RWPE2 (cell line): ENCODE results near the gene HEMK1.

Experiments used
- ATAC-seq: fragments of 200-7000 bp; cut with Tn5 transposase; 3 replicates; pipeline ENCODE4 v1.9.1; 2021; ENCODE audit warnings: low read depth
- DNase-seq: peaks from one replicate; pipeline ENCODE4 v3.0.0-alpha.2; 2020; ENCODE audit warnings: low spot score
- H3K27ac ChIP-seq: fragments of 450-650 bp; 2 replicates; pipeline ENCODE4 v1.5.1; 2017; ENCODE audit warnings: mild to moderate bottlenecking; ENCODE audit not compliant: poor library complexity, severe bottlenecking
- H3K27me3 ChIP-seq: fragments of 250-450 bp; sonication (Bioruptor Pico); 2 replicates; pipeline ENCODE4 v1.5.1; 2021; ENCODE audit warnings: mild to moderate bottlenecking, moderate library complexity; ENCODE audit not compliant: insufficient read depth, poor library complexity, severe bottlenecking
- H3K36me3 ChIP-seq: fragments of 250-450 bp; sonication (Bioruptor Pico); 2 replicates; pipeline ENCODE4 v1.5.1; 2020; ENCODE audit warnings: low read depth, mild to moderate bottlenecking, moderate library complexity
- H3K4me1 ChIP-seq: fragments of 250-450 bp; sonication (Bioruptor Pico); 2 replicates; pipeline ENCODE4 v1.5.1; 2021; ENCODE audit warnings: mild to moderate bottlenecking, moderate library complexity; ENCODE audit not compliant: insufficient read depth, poor library complexity, severe bottlenecking
- H3K4me3 ChIP-seq: fragments of 250-450 bp; sonication (Bioruptor Pico); 2 replicates; pipeline ENCODE4 v1.5.1; 2021; ENCODE audit warnings: mild to moderate bottlenecking, moderate library complexity; ENCODE audit not compliant: severe bottlenecking
- H3K9me3 ChIP-seq: fragments of 250-450 bp; sonication (Bioruptor Pico); 2 replicates; pipeline ENCODE4 v1.5.1; 2021; ENCODE audit warnings: mild to moderate bottlenecking, moderate library complexity; ENCODE audit not compliant: severe bottlenecking
- CTCF ChIP-seq: fragments of 450-650 bp; IDR thresholded peaks from one replicate; pipeline ENCODE4 v1.5.1; 2017; ENCODE audit warnings: mild to moderate bottlenecking, moderate library complexity; ENCODE audit not compliant: poor library complexity, severe bottlenecking

The HEMK1 gene

GRCh38 chr3:50624634-50625033 is 55.3 kb downstream of the HEMK1 start:
- no peak overlapping the region for H3K4me3 ChIP-seq
- H3K4me1 ChIP-seq = peaks cover 36% of the 10 kb centered on the region
- DNase-seq = no peak
- no peaks in the 10 kb centered on the region for H3K27me3 ChIP-seq
- H3K27ac ChIP-seq = peak overlapping the region; percentile 70
- H3K9me3 ChIP-seq = no peaks in the 10 kb centered on the region
- peak; percentile 89 for ATAC-seq
- TF ChIP-seq CTCF = no peak
- peaks cover 25% of the 10 kb centered on the region for H3K36me3 ChIP-seq

GRCh38 chr3:50625231-50626182 is 56.2 kb downstream of the HEMK1 start:
- H3K4me1 ChIP-seq = peaks cover 45% of the 10 kb centered on the region
- peaks cover 22% of the 10 kb centered on the region; the same call in 1 of the 2 replicates for H3K36me3 ChIP-seq
- H3K27ac ChIP-seq = peak overlapping the region; percentile 70
- no peaks in the 10 kb centered on the region for H3K9me3 ChIP-seq
- ATAC-seq = no peak
- no peak overlapping the region for H3K4me3 ChIP-seq
- no peak for TF ChIP-seq CTCF
- H3K27me3 ChIP-seq = no peaks in the 10 kb centered on the region
- no peak for DNase-seq

- H3K27me3 ChIP-seq = no peaks in the 10 kb centered on the region
- H3K4me1 ChIP-seq = peaks cover 51% of the 10 kb centered on the region
- DNase-seq = no peak
- no peaks in the 10 kb centered on the region for H3K9me3 ChIP-seq
- TF ChIP-seq CTCF = no peak
- H3K27ac ChIP-seq = peak overlapping the region; percentile 70
- peaks cover 20% of the 10 kb centered on the region; the same call in 1 of the 2 replicates for H3K36me3 ChIP-seq
- H3K4me3 ChIP-seq = no peak overlapping the region
- ATAC-seq = no peak
Observed at GRCh38 chr3:50626401-50626800, 57.1 kb downstream of the HEMK1 start.

GRCh38 chr3:50627407-50628051 is 58.2 kb downstream of the HEMK1 start:
- no peak overlapping the region for H3K4me3 ChIP-seq
- peak; percentile 85 for DNase-seq

More at GRCh38 chr3:50627407-50628051, 58.2 kb downstream of the HEMK1 start:
- Histone ChIP-seq H3K9me3 (no peaks in the 10 kb centered on the region), H3K27ac (peak overlapping the region; percentile 70), H3K4me1 (peaks cover 51% of the 10 kb centered on the region), H3K27me3 (no peaks in the 10 kb centered on the region), H3K36me3 (peaks cover 16% of the 10 kb centered on the region; the same call in 1 of the 2 replicates)
- peak; percentile 32 for TF ChIP-seq CTCF
- peak; percentile 79 for ATAC-seq
